Measurements from ENCODE around the gene SERTAD4. TPM values are rescaled to one million over a fixed set of nuclear protein-coding genes. Genes with fewer than 3 reads are reported as not detected.

The SERTAD4 gene
- total and polyA plus RNA-seq, 2 experiments from 2014 or later, result 1.3 to 1.6 TPM

- TF ChIP-seq ZNF462 (CRISPR knock-in tag; IDR thresholded peaks at IDR 0.05), result no peak
- no peak for TF ChIP-seq CREB1 (CRISPR knock-in tag; IDR thresholded peaks at IDR 0.05; ENCODE audit: low read depth)
- TF ChIP-seq POLR2AphosphoS5 (IDR thresholded peaks at IDR 0.05; ENCODE audit: low read depth), result no peak
- no peak for TF ChIP-seq JUNB (IDR thresholded peaks at IDR 0.05; ENCODE audit: unreplicated experiment)
- TF ChIP-seq STAT1 (IDR thresholded peaks at IDR 0.05; ENCODE audit: unreplicated experiment), result no peak
- TF ChIP-seq ZNF331 (CRISPR knock-in tag; IDR thresholded peaks at IDR 0.05; ENCODE audit: low read depth), result no peak
- TF ChIP-seq ZNF114 (CRISPR knock-in tag; IDR thresholded peaks at IDR 0.05), result no peak
- TF ChIP-seq ETS1 (IDR thresholded peaks at IDR 0.05), result no peak
- no peak for TF ChIP-seq NANOG (IDR thresholded peaks at IDR 0.05; ENCODE audit: borderline replicate concordance)
- TF ChIP-seq EZH2phosphoT487 (IDR thresholded peaks at IDR 0.05; ENCODE audit: unreplicated experiment), result no peak
Measured at GRCh38 chr1:210198840-210199239, 33.8 kb upstream of the SERTAD4 start (continued).
